Activated CD4-positive, alpha-beta T cell treated with anti-CD3 and anti-CD28 coated beads for 48 hours (primary cell): ENCODE data around the gene NET1.
A peak's percentile ranks its signal among the peaks of the same experiment; 100 is the strongest.
"Not testable (repeated sequence)": the region's sequence is repeated elsewhere in the genome, so short reads cannot be mapped to it uniquely, and the experiment has no call there.

ENCODE experiments used
- DNase-seq: peaks from one replicate; pipeline ENCODE4 v3.0.0-alpha.2; 2020

The NET1 gene

DNA sequence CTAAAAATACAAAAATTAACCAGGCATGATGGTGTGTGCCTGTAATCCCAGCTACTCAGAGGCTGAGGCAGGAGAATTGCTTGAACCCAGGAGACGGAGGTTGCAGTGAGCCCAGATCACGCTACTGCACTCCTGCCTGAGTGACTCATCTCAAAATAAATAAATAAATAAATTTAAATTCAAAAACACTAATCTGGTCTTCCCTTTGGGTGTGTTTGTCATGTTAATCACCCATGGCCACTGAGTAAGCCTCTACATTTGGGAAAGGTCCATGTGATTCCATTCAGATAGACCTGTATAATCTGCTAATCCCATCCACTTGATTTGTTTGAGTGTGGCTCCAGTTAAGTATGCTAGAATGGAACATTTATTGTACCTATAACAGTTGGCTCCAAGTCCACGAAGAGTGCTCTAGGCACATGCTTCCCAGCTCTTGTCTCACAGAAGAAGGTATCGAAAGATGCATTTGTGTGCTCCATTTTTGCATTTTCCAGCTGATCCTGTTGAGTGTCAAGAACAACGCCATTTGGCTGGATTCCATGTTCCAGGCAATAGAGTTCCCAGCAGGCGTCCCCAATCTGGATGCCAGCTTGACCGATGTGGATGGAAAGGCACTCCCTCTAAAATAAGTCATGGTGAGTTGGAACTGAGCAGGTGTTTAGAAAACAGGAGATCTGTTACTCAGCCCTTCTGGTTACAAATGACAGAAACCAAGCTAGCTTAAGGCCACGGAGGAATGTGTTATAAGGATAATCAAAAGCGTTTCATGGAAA lies 11.7 kb upstream of the NET1 start:
- no peak for DNase-seq

DNA sequence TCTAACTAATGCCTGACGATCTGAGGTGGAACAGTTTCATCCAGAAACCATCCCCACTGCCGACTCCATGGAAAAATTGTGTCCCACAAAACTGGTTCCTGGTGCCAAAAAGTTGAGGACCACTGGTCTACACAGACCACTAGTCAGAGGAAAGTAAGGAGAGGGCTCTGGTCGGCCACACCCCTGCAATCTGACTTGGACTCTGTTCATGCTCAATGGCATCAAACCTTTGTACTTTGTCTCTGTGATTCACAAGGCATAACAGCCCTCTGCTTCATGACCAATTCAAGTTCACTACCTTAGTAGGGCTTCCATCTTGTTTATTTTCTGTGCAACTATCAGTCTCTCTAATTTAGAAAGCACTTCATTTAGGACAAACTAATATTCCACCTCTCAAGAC lies 9.6 kb upstream of the NET1 start:
- no peak for DNase-seq

DNA sequence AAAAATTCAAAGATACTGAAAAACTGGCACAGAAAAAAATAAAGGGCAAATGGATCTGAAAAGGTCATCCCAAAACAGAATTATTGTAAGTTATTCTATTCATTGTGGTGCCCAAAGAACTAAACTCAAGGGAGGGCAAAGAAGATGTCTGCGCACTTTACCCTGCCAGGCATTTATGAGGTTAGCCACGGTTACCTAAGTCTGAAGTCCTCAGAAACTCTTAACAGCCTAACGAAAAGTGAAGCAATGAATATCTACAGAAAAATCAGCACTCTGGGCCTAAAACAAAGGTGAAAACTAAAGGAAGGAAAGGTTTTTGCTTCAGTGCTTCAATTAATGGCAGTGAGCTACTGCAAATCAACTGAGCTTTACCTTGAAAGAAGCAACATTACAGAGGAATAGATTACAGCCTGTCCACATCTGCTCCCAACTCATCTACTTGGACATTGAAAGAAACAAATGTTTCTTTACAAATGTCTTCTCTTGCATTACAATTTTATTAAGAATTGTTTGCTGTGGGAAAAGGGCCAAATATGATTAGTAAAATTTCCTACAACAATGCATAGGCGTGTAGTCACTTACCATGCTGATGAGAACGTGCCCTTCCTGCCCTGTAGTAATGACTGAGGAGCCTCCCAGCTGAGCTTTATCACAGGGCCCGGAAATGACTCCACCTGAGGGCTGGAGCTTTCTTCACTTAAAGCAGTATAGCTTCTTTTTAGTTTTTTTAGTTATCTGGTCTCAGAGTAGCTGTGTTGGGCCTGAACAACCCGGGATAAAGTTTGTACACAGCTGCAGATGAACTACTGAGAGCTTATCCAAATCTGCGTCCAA lies 7.9 kb upstream of the NET1 start, which contains the start of gene TUBAL3:
TUBAL3 (minus strand) TSS at position 621 of the 834 bp plus-strand sequence; CDS start at position 585, 36 bp downstream.
- no peak for DNase-seq

DNA sequence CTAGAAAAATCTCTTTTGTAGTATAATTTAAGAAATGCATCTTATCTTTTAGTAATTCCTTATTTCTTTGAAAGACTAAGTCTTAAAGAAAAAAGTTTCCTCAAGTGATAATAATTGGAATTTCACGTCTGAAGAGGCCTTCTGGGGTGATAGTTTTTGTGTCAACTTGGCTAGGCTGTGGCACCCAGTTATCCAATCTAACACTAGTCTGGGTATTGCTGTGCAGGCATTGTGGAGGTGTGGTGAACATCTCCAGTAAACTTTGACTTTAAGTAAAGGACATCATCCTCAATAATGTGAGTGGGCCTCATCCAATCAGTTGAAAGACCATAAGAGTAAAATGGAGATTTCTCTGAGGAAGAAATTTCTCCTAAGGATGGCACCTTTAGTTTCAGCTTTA lies 5.4 kb upstream of the NET1 start:
- DNase-seq, result no peak

DNA sequence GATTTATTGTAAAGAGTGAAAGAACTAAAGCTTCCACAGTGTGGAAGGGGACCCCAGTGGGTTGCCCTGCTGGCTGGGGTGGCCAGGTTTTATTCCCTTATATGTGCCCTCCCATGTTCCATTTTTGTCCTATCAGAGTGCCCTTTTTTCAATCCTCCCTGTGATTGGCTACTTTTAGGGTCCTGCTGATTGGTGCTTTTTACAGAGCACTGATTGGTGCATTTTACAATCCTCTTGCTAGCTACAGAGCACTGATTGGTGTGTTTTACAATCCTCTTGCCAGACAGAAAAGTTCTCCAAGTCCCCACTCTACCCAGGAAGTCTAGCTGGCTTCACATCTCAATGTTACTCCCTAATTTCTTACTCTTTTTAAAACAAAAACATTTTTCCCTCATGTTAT lies 1.6 kb upstream of the NET1 start:
- not testable (repeated sequence) for DNase-seq

DNA sequence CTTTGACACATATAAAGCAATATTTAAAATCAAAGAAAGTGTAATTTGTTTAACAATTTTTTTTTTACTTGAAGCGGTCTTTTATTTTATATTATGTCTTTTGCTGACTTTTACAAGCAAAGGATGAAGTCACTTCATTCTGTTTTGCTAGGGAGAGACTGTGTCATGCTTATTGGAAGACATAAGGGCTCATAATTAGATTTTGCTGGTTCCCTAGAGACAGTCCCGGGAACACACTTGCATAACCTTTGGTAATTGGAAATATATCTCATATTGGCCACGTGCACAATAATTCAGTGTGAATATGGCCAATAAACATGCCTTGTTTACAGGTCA lies 448 bp upstream of the NET1 start:
- DNase-seq, result no peak

DNA sequence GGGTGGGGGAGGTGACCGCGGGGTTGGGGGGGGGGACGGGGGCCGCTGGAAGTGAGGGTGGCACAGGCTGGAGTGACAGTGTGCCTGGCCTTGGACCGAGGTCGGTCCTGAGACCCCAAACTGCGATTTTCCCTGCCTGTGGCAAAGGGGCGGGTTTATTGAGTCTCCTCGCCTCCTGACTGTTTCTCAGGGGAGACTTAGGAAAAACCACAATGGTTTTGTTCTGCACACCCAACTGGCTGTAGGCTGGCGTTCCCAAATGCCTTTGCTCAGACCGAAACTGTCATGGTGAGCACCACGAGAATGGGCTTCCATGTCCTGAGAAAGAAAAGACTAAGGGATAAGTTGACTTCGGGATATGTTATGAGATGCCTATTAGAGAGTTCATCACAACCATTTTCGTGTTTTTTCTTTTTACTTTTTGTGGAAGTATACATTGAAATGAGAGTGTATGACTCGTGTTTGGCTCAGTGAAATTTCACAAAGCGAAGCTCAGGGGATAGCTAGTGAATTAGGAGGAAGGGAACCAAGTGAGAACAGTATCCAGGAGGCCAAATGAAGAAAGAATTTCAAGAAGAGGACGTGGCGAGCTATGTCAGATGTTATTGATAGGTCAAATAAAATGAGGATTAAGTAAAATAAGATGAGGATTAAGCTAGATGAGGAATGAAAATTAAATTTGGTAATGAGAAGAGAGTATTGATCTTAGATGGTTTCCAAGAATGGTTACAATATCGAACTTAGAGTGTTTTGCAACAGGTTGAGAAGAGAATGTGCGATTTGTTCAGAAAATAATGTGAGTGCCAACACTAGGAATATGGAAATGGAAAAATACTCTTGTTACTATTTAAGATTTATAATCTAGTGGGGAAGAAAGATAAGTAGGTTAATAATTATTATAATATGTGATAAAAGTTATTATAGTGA lies 918 bp downstream of the NET1 start:
- no peak for DNase-seq

DNA sequence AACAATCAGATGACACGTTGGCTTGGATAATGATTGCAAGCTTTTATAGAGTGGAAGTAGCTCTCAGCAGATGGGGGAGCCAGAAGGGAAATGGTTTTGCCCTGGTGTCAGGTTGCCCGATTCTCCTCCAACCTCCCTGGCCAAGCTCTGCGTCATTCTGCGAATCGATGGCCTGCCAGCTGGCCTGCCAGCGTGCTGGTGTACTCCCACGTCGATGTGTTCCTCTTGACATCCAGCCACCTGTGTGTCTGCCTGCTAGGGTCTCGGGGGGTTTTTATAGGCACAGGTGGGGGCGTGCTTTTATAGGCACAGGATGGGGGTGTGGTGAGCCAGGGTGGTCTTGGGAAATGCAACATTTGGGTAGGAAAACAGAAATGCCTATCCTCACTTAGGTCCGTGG lies 4.6 kb downstream of the NET1 start:
- DNase-seq, result no peak

DNA sequence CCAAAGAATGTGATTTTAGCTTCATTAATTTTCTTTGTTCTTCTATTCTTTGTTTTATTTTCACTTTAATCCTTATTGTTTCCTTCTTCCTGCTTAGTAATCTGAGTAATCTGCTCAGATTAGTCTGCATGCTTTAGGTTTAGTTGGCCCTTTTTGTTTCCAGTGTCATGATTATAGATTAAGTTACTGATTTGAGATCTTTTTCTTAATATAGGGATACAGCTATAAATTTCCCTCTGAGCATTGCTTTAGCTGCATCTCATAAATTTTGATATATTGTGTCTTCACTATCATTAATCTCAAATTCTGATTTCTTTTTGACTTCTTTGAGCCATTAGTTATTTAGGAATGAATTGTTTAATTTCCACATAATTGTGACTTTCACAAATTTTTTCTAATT lies 6.2 kb downstream of the NET1 start:
- DNase-seq, result no peak

DNA sequence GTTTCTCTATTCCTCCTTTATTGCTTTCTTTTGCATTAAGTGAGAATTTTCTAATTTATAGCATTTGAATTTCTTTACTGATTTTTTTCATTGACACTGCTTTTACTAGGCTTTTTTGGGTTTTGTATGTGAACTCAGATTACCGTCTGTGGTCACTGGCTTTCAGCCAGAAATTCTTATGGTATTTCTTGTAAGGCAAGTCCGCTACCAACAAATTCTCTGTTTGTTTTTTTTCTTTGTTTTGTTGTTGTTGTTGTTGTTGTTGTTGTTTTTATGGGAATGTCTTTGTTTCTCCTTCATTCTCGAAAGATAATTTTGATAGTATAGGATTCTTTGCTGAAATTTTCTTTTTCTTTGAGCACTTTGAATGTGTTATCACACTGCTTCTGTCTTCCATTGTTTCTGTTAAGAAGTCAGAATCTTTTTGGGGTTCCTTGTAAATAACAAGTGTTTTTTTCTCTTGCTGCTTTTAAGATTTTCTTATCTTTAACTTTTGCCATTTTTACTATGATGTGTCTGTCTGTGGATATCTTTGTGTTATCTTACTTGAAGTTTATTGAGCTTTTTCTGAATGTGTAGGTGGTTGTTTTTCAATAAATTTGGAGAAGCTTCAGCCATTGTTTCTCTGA lies 7.2 kb downstream of the NET1 start:
- no peak for DNase-seq

DNA sequence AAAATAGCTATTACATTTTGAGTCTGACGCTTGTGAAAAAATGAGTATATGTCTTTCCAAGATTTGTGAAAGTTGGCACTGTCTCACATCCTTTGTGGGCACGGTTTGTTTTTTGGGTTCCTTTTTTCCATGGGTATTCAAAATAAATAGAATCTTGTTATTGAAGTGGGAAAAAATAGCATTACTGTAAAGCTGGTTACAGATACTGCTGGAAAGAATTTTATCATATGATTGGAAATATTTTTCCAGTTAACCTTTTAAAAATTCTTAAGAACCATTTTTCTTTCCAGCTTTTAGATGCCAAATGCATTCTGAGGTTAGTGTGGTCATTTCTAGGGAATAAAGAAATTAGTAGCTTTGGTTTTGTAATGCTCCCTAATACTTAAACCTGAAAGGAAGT lies 11.4 kb downstream of the NET1 start:
- no peak for DNase-seq

DNA sequence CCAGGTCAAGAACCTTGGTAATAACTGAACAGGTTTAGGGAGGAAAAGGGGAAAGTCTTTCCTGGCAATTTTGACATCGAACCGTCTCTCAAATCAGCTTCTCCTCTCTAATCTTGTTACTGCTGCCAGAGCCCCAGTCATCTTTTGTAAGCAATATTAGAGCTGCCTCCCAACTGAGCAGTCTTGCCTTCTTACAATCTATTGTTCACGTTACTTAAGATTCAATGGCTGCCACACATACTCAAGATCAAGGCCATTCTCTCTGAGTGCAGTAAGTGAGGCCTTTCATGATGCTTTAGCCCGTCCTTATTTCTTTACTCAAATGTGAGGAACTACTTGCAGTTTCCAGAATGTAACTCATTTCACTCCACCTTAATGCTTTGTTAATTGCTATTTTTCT lies 12.4 kb downstream of the NET1 start:
- no peak for DNase-seq

DNA sequence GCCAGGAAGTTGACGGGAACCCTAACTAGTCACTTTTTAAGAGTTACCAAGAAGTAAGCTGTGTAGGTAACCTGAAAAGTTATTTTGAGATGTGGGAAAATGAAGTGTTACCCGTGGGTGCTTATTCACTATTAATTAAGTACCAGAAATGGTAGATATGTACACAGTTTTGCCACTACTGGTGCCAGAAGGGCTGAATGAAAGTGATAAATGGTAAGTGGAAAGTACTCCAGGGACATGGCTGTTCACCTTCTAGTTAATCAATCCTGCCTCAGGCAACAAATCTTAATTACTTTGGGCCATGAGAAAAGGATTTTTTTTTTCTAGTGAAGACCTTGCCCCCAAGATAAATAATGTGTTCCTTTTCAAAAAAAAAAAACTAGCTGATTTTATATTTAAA lies 15.8 kb downstream of the NET1 start:
- no peak for DNase-seq

DNA sequence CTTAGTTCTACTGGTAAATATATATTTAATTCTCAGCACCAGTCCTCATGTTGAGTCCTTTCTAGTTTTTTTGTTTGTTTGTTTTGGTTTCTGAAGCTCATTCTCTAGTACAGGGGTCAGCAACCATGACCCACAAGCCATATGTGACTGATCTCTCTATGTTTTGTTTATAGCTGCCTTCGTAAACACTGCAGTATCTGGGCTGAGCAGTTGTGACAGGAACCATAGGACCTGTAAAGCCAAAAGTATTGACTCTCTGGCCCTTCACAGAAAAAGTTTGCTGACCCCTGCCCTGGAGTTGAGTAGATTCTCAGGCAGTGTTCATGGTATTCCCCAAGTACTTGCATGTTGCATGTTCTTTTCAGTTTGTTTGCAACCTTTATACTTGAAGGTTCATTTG lies 20.8 kb downstream of the NET1 start:
- DNase-seq, result no peak

DNA sequence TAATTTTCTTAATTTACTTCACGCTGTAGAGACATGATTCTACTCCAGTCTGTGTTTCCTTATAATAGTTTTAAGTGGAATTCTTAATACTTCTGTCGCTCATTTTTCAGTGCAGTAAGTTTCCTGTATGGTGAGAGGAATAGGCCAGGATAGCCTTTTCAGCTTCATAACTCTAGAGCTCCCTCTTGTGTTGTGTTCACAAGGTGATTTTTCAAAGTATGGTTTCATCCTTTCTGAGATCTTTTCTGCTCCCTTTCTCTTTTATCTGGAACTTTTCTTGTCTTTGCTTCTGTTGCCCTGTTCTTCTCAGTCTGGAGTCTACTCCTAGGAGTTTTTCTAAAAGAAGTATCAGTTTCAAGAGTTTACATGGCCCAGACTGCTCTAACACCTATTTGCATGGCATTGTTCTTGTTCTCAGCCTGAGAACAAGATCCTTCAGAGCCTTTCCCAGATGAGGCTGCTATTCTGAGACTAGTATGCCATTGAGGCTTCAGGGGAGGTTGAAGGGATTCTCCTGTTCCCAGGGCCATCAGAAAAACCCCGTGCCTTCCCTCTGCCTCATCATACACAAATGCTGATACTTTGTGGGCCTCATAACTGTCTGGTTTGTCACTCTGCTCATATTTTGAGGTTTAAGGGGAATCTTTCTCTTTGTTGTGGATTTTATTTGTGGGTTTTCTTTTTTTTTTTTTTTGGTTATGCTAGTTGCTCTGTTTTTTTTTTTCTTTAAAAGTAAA lies 21.8 kb downstream of the NET1 start:
- DNase-seq, result no peak

DNA sequence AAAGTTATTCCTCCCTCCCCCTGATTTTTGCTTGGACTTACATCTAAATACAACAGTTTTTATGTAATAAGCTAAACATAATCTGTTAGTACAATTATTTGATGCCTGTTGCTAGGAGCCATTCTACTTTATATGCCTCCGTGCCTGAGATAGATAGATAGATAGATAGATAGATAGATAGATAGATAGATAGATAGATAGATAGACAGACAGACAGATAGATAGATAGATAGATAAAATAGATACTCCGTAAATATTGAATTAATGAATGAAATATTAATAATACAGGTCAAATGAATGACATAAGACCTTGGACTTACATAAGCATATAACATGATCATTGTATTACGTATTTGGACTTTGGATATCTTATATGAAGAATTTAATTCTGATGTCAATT lies 23.0 kb downstream of the NET1 start:
- no peak for DNase-seq

DNA sequence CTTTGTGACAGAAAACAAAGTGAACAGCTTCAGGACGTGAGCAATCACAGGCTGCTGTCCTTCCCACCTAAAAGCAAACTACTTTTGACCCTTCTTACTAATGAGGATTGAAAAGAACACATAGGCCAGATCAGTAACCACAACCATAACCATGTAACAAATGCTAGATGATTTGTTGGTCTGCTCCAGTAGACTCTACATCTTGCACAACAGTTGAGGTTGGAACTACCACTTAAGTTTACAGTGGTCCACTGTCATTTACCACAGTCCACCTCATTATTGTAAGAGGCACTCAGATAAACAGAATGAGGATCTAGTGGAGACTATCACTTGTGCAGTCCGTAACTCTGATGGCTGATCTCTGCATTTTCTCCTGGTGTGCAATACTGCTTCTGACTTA lies 27.8 kb downstream of the NET1 start:
- no peak for DNase-seq

DNA sequence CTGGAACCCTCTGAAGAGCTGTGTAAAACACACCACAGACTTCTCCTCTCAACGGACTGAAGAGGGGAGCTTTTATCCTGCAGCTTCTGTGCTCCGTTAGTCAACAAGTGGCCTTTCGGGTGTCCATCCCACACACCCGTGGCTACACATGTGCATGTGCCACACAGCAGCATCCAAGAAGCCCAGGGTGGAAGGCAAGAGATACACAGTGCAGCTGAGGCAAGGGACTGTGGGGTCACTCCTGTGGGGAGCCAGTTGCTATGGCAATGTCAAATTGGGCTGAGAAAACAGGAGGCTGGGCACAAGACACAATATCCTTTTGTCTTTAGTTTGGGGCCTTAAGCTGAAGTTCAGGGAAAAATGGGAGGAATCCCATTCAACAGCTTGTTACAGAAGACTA lies 28.7 kb downstream of the NET1 start:
- no peak for DNase-seq

DNA sequence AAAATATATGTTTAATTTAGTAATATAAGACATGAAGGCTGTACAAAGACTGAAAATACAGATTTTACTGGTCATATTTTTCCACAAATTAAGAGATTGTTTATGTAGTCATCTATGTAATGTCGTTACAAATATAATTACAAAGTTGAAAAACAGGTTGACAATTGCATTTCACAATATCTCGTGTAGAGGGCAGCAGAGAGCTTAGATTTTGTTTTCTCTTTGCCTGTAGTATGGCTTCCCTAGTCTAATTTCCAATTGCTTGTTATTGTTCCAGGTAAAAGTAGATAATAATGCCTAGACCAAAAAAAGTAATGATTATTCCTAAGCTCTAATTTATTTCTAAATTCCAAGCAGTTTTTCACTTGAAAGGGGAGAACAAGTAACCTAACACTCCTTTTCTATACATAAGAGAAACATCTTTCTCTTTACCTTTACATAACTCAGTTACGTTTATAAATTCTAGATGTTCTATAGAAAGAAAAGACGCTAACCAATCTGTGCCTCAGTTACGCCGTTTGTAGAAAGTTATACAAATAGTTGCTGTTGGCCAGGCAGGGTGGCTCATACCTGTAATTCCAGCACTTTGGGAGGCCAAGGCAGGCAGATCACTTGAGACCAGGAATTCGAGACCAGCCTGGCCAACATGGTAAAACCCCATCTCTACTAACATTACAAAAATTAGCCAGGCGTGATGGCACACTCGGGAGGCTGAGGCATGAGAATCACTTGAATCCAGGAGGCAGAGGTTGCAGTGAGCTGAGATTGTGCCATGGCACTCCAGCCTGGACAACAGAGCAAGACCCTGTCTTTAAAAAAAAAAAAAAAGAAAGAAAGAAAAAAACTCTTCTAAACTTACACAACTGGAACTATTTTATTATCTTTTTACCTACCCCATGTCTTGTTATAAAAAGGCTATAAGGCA lies 30.0 kb downstream of the NET1 start:
- peak; percentile 15 for DNase-seq

DNA sequence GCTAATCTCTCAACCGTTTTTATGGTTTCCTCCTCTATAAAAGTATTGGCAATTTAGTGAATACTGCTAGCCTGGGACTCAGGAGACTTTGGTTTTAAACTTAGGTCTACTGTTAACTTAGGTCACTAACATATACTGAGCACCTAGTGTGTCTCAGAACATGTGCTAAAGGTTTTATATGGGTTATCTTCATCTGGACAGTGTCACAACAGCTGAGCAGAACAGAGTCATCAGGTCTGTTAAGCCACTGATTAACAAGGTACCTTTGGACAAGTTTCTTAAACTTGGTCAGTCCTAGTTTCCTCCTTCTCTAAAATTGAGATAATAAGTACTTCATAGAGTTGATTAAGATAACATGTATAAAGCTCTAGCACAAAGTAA lies 30.6 kb downstream of the NET1 start:
- DNase-seq, result no peak

DNA sequence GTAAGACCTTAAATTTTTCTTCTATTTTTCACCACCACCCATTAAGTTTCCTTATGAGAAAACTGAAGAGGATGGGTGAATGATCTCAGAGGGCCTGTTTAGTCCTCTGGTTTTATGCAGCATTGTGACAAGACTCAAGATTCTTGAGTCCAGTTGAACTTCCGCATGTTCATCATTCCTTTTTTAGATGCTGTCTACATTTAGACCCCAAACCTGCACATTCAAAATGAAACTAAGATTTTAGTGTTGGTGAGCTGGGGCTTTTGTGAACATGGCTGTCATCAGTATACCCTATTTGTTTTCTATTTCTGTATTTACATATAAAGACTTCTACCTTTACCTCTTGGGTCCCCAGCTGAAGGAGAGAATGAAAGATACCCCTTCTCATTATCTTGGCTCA lies 31.1 kb downstream of the NET1 start:
- DNase-seq, result no peak
